RKO (cell line): ENCODE data around the gene IL5.
"Not testable (repeated sequence)": the region's sequence is repeated elsewhere in the genome, so short reads cannot be mapped to it uniquely, and the experiment has no call there.

ENCODE experiments used
- DNase-seq: peaks from one replicate; pipeline ENCODE4 v3.0.0-alpha.2; 2016; ENCODE audit warnings: low spot score

The IL5 gene

DNA sequence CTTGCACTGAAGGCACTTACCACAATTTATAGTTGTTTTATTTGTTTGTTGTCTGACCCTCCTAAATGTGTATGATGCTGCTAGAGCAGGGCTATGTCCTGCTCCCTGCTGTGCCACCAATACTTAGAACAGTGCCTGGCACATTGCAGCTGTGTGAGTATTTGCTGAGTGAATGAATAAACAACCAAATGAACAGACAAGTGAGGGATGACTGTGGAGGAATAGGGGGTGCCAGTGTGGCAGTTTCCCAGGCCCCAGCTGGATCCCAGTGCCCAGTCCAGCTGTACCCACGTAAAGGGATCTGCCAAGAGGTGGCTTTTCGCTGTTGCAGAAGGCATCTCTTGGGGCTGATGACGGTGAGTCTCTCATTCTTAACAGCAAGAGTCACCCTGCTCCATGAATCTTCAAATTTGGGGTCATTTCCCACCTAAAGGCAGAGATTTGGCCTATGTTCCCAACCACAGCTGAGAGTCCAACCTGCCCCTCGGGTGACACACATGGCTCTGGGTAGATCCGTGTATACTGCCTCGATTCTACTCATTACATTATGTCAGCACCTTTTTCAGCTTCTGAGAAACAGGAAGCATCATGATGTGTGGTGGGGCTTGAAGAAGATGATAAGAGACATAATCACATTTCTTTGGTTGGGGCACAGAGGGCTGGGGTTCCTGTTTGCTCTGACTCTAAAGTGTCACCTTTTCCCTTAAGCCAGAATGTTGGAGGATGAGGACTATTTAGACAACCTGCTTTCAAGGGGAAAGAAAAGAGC lies 14.3 kb downstream of the IL5 start:
- DNase-seq: no peak

DNA sequence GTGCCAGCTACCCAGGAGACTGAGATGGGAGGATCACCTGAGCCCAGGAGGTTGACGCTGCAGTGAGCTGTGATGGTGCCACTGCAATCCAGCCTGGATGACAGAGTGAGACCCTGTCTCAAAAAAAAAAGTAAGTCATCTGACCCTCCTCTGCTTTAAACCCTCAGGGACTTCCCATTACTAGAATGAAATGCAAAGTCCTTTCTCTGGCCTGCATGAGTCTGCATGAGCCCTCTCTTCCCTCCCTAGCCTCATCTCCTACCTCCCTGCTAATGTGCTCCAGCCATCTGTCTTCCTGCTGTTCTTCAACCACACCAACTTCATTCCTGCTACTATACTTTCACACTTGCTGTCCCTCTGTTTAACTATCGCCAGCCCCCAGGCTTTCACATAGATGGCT lies 15.3 kb downstream of the IL5 start:
- DNase-seq: no peak

DNA sequence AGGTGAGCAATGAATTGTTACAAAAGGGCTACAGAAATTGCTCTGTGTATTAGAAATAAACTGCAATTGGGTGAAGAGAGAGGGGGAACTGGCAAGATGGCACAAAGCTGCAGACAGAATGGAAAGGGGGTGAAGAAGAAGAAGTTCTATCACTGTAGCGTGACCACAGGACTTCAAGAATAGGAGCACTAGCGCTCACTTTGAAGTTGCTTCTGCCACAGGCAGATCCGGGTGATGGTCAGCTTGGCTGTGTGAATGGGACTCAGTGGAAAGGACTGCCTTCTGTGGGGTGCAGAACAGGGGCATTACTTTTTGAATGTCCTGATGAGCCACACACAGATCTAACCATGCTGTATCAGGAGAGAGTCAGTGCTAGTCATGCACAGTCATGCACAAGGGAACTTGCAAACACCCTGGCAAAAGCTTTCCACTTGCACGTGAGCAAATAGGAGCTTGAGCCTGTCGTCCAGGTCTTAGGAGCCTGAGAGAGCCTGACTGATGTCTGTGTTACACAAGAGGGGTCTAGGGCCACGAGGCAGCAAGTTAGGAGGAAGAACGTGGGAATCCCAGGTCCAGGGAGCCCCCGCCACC lies 16.3 kb downstream of the IL5 start:
- DNase-seq: peak; percentile 61

DNA sequence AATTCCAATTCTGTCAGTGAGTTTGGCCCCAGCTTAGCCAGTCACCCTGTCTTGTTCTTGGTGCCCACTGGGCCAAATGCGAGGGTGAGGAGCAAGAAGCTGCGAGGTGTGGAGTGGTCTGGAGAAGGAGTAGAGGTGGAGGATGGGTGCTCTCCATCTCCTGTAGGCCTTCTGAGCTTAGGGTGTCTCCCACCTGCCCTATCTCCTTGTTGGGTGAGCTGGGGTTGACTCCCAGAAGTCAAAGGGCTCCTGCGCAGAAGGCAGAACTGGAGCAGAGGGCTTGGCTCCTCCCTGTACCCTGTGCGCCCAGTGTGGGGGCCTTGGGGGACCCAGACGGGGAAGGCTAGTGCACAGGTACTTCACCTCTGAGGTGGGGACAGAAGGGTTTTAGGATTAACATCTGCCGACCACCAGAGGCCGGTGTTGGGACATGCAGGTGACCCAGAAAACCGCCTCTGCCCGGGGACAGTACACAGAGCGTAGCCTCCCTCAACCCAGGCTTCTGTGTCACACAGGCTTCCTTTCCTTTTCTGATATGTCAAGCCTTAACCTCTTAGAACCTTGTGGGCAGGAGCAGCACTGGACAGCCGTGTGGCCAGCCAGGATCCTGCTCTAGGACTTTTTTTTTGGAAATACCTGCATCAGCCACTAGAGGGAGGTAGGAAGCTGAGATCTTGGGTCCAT lies 16.9 kb downstream of the IL5 start:
- peak; percentile 56 for DNase-seq

DNA sequence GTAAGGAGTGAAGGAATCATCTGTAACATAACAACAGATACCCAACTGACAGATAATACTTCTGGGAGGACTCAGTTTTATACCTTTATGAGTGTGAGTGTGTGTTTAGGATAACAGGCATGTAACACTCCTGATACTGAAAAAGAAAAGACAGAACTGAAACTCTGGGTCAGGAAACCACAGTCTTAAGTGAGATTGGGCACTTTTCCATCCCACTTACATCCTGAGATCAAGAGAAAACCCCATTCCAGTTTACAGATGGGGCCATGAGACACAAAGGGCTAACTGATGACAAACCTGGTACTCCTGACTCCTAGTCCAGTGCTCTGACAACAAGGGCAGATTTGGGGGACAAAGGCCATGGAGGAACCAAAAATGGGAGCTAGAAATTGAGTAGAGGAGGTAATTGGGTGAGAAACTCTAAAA lies 18.0 kb downstream of the IL5 start:
- no peak for DNase-seq

DNA sequence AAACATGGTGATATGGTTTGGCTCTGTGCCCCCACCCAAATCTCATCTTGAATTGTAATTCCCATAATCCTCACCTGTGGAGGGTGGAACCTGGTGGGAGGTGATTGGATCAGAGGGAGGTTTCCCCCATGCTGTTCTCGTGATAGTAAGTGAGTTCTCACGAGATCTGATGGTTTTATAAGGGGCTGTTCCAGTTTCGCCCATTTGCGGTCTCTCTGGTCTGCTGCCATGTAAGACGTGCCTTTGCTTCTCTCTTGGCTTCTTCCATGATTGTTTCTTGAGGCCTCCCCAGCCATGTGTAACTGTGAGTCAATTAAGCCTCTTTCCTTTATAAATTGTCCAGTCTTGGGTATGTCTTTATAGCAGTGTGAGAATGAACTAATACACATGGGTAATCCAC lies 18.4 kb downstream of the IL5 start:
- not testable (repeated sequence) for DNase-seq

DNA sequence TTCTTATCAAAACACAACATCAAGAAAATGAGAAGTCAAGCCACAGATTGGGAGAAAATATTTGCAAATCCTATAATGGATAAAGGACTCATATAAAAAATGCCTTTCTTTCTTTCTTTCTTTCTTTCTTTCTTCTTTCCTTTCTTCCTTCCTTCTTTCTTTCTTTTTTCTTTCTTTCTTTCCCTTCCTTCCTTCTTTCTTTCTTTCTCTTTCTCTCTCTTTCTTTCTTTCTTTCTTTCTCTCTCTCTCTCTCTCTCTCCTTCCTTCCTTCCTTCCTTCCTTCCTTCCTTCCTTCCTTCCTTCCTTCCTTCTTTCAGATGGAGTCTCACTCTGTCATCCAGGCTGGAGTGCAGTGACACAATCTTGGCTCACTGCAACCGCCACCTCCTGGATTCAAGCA lies 21.3 kb downstream of the IL5 start:
- DNase-seq: not testable (repeated sequence)

DNA sequence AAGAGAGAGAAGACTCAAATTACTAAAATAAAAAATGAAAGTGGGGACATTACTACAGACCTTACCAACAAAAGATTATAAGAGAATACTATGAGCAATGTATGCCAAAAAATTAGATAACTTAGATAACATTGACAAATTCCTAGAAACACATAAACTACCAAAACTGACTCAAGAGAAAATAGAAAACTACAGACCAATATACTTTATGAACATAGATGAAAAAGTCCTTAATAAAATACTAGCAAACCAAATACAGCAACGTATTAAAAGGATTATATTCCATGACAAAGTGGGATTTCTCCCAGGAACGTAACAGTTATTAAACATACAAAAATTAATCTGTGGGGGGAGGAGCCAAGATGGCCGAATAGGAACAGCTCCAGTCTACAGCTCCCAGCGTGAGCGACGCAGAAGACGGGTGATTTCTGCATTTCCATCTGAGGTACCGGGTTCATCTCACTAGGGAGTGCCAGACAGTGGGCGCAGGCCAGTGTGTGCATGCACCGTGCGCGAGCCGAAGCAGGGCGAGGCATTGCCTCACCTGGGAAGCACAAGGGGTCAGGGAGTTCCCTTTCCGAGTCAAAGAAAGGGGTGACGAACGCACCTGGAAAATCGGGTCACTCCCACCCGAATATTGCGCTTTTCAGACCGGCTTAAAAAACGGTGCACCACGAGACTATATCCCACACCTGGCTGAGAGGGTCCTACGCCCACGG lies 29.5 kb downstream of the IL5 start:
- not testable (repeated sequence) for DNase-seq

DNA sequence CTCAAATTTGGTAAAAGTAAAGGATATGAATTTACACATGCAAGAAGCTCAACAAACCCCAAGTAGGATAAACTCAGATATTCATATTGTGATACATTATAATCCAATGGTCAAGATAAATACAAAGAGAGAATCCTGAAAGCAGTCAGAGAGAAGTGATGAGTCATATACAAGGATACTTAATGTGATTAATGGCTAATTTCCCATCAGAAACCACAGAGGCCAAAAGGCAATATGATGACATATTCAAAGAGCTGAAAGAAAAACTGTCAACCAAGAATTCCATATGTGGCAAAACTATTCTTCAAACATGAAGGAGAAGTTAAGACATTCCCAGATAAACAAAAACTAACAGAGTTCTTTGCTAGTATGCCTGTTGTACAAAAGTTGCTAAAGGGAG lies 33.2 kb downstream of the IL5 start:
- DNase-seq: no peak

DNA sequence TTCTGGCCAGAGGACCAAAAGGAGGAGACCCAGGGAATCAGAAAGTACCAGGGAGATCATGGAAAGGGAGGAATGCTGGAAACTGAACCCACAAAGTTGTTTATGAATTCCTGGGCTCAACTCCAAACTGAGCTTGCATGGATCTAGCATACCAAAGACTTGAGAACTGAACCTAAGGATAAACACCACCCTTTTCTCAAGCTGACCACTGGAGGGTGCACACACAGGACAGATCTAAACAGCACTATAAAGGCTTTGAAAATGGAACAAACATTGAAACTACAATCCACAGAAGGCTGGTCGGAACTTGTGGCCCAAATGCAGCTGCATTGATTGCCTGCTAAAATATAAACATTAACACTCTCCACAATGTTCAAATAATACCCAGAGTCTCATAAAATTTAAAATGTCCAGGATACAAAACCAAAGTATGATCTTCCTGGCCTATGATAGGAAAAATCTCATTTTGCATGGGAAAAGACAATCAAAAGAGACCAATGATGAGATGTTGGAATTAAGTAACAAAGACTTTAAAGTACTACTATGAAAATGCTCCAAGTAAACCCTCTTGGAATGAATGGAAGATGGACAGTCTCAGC lies 37.1 kb downstream of the IL5 start:
- DNase-seq: peak; percentile 76

DNA sequence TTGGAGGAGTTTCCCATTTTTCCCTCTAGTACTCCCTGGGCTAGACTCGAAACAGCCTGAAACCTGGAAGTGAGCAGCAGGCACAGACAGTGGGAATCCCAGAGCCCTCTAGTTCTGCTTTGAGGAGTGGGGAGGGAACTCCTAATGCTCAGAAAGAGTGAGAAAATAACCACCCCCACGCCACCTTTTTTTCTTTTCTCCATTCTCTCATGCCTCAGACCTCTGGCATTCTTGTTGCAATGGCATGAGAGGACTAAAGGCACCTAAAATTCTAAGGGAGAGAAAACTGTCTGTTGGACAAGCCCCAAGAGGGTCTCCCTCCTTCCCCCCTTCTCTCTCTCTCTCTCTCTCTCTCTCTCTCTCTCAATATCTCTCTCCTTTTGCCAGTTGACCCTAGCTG lies 37.7 kb downstream of the IL5 start:
- no peak for DNase-seq

DNA sequence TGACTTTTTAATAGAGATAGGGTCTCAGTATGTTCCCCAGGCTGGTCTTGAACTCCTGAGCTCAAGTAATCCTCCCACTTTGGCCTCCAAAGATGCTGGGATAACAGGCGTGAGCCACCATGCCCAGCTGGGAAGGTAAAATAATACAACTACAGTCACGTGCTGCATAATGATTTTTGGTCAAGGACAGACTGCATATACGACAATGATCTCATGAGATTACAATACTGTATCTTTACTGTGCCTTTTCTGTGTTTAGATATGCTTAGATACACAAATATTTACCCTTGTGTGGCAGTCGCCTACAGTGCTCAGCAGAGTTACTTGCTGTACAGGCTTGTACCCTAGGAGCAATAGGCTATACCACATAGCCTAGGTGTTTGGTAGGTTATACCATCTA lies 38.6 kb downstream of the IL5 start:
- no peak for DNase-seq

DNA sequence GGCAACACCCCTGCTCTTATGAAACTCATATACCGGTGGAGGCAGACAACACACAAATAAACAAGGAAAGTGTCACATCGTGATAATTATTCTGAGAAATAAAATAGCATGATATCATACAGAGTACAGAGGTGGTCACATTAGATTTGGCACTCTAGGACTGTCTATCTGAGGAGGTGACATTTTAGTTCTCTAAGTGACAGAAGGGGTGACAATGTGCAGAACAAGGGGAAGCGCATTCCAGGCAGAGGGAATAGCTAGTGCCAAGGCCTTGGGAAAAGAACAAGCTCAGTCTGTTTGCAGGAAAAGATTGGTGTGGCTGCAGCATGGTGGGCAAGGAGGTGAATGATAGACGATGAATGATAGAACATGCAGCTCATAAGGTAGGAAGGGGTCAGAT lies 40.1 kb downstream of the IL5 start:
- DNase-seq: no peak

DNA sequence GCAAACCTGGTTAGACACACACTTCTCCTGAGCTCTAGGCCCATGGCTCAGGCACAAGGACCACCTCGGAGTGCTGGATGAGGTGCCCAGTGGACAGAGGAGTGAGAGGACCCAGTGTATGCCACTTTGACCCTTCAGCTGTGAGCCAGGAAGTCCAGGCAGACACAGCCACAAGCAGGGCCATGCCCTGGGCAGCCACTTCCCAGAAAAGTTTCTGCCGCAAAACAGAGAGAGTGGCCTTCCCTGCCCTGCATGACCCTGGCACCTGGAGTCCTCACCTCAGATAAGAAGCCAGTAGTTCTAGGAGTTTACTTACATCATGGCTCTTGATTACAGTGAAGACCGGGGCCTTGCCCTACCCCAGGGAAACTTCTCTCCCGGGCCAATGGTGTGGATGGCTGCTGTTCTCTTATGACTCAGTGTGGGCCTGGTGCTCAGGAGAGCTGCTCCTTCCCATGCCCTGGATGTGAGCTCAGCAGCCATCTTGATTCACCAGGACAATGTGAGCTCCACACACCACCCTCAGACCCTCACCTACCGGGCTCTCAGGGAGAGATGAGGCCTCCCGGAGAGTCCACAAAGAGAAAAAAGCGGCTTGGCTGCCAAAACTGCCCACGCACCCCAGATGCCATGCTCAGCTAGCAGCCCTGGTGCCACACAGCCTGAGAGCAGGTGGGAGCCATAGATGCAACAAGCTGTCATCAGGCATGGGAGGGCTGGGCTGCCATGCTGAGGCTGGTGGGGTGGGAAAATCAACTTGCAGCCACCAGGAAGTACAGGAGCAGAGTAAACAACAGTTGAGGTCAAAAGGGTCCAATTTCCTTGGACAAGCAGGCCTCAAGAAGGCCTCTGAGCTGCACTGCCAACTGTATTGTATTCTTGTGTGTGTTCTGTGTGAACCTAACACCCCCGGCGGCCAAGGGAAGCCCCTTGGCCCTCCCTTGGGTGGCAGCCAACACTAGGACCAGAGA lies 41.1 kb downstream of the IL5 start:
- DNase-seq: no peak

DNA sequence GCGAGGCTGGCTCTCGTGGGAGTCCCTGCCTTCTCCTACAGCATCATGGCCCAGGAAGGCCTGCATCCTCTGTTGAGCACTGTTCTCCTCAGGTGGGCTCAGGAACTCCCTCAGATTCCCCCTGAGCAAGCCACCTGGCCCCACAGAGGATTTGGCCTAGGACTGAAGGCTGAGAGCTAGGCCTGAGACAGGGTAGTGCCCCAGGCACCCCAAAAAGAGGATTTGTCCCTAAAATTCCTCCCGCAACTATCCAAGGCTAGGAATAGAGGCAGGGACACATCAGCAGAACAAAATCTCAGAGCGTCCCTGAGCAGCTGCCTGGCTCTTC lies 41.7 kb downstream of the IL5 start:
- DNase-seq: no peak

DNA sequence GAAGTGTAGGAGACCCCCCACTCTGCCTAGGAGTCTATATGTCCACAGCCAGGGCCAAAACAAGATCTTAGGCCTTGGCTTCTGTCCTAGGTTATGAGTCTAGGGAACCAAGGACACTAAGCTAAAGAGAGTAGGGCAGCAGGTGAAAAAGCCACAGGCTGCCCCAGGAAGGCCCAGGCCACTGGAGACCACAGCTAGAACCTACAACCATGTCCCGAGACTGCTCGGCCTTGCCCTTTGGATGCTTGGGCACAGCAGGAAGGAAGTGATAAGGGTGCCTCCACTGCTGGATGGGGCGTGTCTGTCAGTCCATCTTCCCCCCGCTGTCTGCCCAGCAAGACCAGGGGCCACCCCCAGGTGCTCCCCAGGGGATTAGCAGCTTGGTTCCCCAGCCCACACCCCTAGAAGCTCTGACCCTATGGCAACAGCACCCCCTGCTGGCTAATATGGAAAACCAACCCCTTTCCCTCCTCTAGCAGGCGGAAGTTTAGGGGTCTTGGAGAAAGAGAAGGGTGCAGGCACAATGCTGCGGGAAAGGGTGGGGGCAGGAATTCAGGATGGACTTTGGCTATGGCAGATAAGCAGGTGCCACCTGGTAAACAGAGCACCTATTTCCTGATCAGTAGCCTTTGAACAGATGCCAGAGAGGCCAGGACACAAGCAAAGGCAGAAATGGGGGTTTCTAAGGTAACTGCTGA lies 42.2 kb downstream of the IL5 start:
- DNase-seq: no peak

DNA sequence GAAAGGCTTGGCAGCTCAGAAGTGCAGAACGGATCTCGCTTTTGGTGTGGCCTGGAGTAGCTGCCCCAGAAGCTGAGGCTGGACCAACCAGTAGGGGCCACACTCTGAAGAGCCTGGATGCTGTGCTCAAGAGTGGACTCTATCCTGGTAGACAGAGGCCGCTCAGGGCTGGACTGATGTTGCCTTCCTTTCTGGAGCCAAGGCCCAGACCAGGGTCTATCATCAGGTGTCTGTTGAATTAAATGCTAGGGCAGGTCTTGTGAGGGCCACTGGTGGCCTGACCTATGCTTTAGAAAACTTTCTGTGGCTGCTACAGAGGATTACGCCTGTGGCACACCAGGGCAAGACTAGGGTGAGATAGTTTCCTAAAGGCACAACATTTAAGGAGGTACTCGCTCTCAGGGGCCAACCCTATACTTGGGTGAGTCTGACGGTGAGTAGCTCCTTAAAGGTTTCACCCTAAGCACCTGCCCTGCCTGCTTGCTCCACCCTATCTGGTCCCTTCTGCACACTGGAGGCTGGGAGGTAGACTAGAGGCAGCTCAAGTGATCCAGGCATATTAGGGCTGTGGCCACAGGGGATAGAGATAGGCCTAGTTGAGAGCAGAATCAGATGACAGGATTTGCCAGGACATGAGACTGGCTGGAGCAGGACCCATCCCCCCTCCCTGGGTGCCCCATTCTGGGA lies 42.9 kb downstream of the IL5 start:
- DNase-seq: no peak

DNA sequence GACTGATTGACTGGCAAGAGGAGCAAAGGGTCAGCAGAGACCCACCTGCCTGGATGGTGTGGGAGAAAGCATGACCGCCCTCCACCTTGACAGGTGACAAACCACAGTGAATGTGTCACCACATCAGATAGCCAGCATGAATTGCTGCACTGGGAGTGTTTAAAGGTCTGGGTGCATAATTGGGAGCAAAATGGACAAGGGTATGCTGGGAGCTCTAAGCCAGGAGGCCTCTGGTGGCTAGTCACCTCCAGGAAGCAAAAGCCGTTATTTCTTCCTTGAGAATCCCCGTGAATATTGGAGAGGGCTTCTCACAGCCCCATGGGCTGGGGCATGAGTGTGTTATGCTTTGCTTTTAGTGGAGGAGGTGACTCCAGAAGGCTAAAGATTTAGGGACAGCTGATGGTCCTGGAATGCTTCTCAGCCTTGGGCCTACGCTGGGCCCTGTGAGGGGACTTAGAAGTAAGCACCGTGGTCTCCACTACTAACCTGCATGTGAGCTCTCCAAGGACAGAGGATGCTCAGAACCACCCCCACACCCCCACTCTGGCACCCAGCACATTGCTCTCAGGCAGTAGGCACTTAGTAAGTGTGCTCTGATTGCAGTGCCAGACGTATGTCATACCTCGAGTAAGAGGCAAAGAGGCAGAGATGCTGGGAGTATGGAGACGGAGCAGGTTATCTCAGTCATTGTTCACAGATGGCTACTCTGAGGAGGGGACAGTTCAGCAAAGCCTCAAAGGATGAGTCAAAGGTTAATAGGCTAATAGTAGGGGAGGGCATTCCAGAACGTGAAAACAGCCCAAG lies 43.7 kb downstream of the IL5 start:
- no peak for DNase-seq

DNA sequence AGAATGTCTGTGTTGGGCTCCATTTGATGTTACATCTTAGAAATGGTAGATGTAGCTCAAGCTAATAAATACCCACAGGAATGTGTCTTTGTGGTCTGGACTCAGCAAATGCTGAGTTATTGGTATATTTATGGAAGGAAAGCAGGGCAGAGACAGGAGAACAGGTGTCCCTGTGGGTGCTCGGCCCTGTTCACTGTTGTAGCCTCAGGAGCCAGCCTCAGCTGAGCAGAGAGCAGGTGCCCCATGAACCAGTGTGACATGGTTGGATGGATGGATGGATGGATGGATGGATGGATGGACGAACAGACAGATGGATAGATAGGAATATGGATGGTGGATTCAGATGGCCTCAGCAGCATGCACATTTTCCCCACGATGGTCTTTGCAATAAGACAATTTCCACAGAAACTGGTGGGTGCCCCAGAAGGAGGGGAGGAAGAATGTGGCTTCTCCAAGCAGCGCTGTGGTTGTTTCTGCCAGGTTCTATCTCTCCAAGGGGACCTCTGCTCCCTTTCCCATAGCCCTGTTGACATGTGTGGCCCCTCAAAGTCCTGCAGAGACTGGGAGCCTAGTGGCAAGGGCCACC lies 44.5 kb downstream of the IL5 start:
- no peak for DNase-seq
